Endothelial cell of umbilical vein (primary cell): ENCODE measurements around the gene SRA1. TPM values are rescaled to one million over a fixed set of nuclear protein-coding genes. Genes with fewer than 3 reads are reported as not detected.

Source experiments
- BruUV-seq: library from RNA; stranded (reverse); fragments of 400-500 nt; replicated peaks from 2 replicates; lab custom pipeline; 2021; lab: Mats Ljungman, UMichigan
- CTCF ChIA-PET: fragments of 300-600, 350-600 bp; sonication (Branson Sonifier 250); formaldehyde crosslinking; loops from one replicate; lab custom pipeline; 2021; ENCODE audit warnings: antibody characterized with exemption, inconsistent platforms; lab: Charles Lee
- POLR2A ChIA-PET: fragments of 300-600, 350-600 bp; sonication (Branson Sonifier 250); formaldehyde crosslinking; loops from one replicate; lab custom pipeline; 2021; ENCODE audit warnings: antibody characterized with exemption, inconsistent platforms; lab: Charles Lee
- DNase-seq: peaks from one replicate; pipeline ENCODE4 v3.0.0-alpha.2; 2011; ENCODE audit warnings: low read depth, low spot score
- FAIRE-seq: peaks from 2 replicates; lab custom pipeline; 2011; peaks lifted over from hg19 to GRCh38; lab: Jason Lieb, UNC
- H2AFZ ChIP-seq: 2 replicates; pipeline ENCODE4 v1.6.0; 2012; ENCODE audit warnings: low read depth, low read length, control low read depth, inconsistent platforms
- H3K27ac ChIP-seq: 2 replicates; pipeline ENCODE4 v1.5.1; 2011; ENCODE audit warnings: low read depth, mild to moderate bottlenecking, control low read depth, low read length, moderate library complexity; ENCODE audit not compliant: insufficient read depth
- H3K27me3 ChIP-seq, 2 experiments: 2 replicates each; pipeline versions ENCODE4 v1.6.0 to v1.6.1; 2011; ENCODE audit warnings: low read length in 2 of 2, mixed read lengths in 1 of 2; ENCODE audit not compliant: control insufficient read depth in 2 of 2, insufficient read depth in 2 of 2
- H3K36me3 ChIP-seq, 2 experiments: 2 replicates in 1 of 2; 3 replicates in 1 of 2; pipeline ENCODE4 v1.5.1; 2011; ENCODE audit warnings: low read length in 2 of 2, mild to moderate bottlenecking in 1 of 2, moderate library complexity in 1 of 2; ENCODE audit not compliant: control insufficient read depth in 2 of 2, insufficient read depth in 2 of 2; ENCODE audit errors: extremely low read depth in 1 of 2
- H3K4me1 ChIP-seq: 3 replicates; pipeline ENCODE4 v1.5.1; 2011; ENCODE audit warnings: mild to moderate bottlenecking, low read length; ENCODE audit not compliant: control insufficient read depth, insufficient read depth; ENCODE audit errors: extremely low read depth
- H3K4me2 ChIP-seq: 2 replicates; pipeline ENCODE4 v1.6.1; 2011; ENCODE audit warnings: low read length, control low read depth, mixed read lengths; ENCODE audit not compliant: insufficient read depth
- H3K4me3 ChIP-seq, 3 experiments: fragments of 200-600 bp in 1 of 3; sonication (generic), shearing (Covaris generic) in 1 of 3; replicated peaks in 1 of 3; 2 replicates each; pipeline ENCODE4 v1.5.1; 2011 to 2016; ENCODE audit warnings: control low read depth in 3 of 3, low read length in 3 of 3, mild to moderate bottlenecking in 2 of 3, inconsistent platforms in 1 of 3, low read depth in 1 of 3, moderate library complexity in 1 of 3; ENCODE audit not compliant: insufficient read depth in 1 of 3
- H3K79me2 ChIP-seq: 2 replicates; pipeline ENCODE4 v1.6.0; 2012; ENCODE audit warnings: low read length, inconsistent platforms; ENCODE audit not compliant: control insufficient read depth, insufficient read depth
- H3K9ac ChIP-seq: replicated peaks from 2 replicates; pipeline ENCODE3; 2011; ENCODE audit warnings: low read length, control low read depth; ENCODE audit not compliant: insufficient read depth; ENCODE audit errors: extremely low read depth
- H3K9me1 ChIP-seq: replicated peaks from 3 replicates; pipeline ENCODE4 v1.6.0; 2011; ENCODE audit warnings: mild to moderate bottlenecking, low read length; ENCODE audit not compliant: control insufficient read depth, insufficient read depth; ENCODE audit errors: extremely low read depth
- H3K9me3 ChIP-seq: replicated peaks from 2 replicates; pipeline ENCODE4 v1.5.1; 2012; ENCODE audit warnings: low read length, inconsistent platforms; ENCODE audit not compliant: control insufficient read depth, insufficient read depth
- H4K20me1 ChIP-seq: replicated peaks from 2 replicates; pipeline ENCODE3; 2011; ENCODE audit warnings: mild to moderate bottlenecking, low read length; ENCODE audit not compliant: control insufficient read depth, insufficient read depth; ENCODE audit errors: extremely low read depth
- EZH2 ChIP-seq: IDR thresholded peaks from 2 replicates; pipeline ENCODE4 v1.6.1; 2012; ENCODE audit warnings: borderline replicate concordance, low read depth, mild to moderate bottlenecking, moderate library complexity, low read length, inconsistent platforms; ENCODE audit not compliant: severe bottlenecking
- FOS ChIP-seq: IDR thresholded peaks from 2 replicates; pipeline ENCODE4 v1.6.1; 2011; ENCODE audit warnings: mild to moderate bottlenecking, low read length, moderate library complexity, borderline replicate concordance; ENCODE audit not compliant: insufficient read depth
- GATA2 ChIP-seq: IDR thresholded peaks from 2 replicates; pipeline ENCODE4 v1.7.0; 2011; ENCODE audit warnings: low read depth, mild to moderate bottlenecking, moderate library complexity, mixed read lengths, low read length; ENCODE audit not compliant: insufficient read length, insufficient read depth
- JUN ChIP-seq: IDR thresholded peaks from 2 replicates; pipeline ENCODE4 v1.6.1; 2011; ENCODE audit warnings: borderline replicate concordance, low read depth; ENCODE audit not compliant: insufficient read length, insufficient read depth
- MYC ChIP-seq: IDR thresholded peaks from one replicate; pipeline ENCODE4 v1.6.1; 2011; ENCODE audit warnings: mild to moderate bottlenecking, low read depth, low read length
- POLR2A ChIP-seq: IDR thresholded peaks from 2 replicates; pipeline ENCODE4 v1.6.1; 2012; ENCODE audit warnings: low read depth, mild to moderate bottlenecking, control low read depth, low read length
- POLR2AphosphoS5 ChIP-seq: IDR thresholded peaks from 2 replicates; pipeline ENCODE4 v1.6.1; 2012; ENCODE audit warnings: low read depth, mild to moderate bottlenecking, control low read depth, low read length, moderate library complexity; ENCODE audit not compliant: insufficient read depth
- dilution Hi-C: fragments of 300-500 bp; cut with MboI; formaldehyde crosslinking; loops from one replicate; pipeline ENCODE4 v1.15.0; 2019; ENCODE audit warnings: low sequenced_read_pairs; ENCODE audit not compliant: extremely low pct_ligation_motif_present
- intact Hi-C: fragments of 100-400 bp; cut with micrococcal nuclease; formaldehyde crosslinking; loops from one replicate; pipeline ENCODE4 v1.10.0; 2022
- polyA plus RNA-seq, 4 experiments: library from polyadenylated mRNA; depleted of rRNA in 3 of 4; stranded (reverse) in 3 of 4; unstranded in 1 of 4; fragments of >200 nt; gene quantifications; 2 replicates each; pipeline versions ENCODE4 v1.2.1 to v1.2.3, GENCODE V29; 2011 to 2012; ENCODE audit warnings: missing spikeins in 1 of 4
- total RNA-seq: library from RNA; stranded (reverse); gene quantifications from 2 replicates; pipeline ENCODE4 v1.2.3, GENCODE V29; 2021
- TF ChIP-seq, protein P1 (sequence below), 2 donors: IDR thresholded peaks; 1 replicate in 1 of 2; 2 replicates in 1 of 2; pipeline ENCODE4 v1.5.1; 2011; ENCODE audit warnings: low read length in 2 of 2, mild to moderate bottlenecking in 2 of 2, moderate library complexity in 2 of 2, control low read depth in 1 of 2, inconsistent platforms in 1 of 2, low read depth in 1 of 2; ENCODE audit not compliant: insufficient read depth in 1 of 2; ENCODE audit errors: extremely low read depth in 1 of 2
- TF ChIP-seq, protein P2 (sequence below): IDR thresholded peaks from 2 replicates; pipeline ENCODE4 v1.6.1; 2011; ENCODE audit not compliant: insufficient read depth, insufficient read length

Gene SRA1
- total and polyA plus RNA-seq, 2 donors (not counting 3 experiments of a cell fraction or from before 2014, with no cell fraction given) = 17.6 to 19.7 TPM

DNA sequence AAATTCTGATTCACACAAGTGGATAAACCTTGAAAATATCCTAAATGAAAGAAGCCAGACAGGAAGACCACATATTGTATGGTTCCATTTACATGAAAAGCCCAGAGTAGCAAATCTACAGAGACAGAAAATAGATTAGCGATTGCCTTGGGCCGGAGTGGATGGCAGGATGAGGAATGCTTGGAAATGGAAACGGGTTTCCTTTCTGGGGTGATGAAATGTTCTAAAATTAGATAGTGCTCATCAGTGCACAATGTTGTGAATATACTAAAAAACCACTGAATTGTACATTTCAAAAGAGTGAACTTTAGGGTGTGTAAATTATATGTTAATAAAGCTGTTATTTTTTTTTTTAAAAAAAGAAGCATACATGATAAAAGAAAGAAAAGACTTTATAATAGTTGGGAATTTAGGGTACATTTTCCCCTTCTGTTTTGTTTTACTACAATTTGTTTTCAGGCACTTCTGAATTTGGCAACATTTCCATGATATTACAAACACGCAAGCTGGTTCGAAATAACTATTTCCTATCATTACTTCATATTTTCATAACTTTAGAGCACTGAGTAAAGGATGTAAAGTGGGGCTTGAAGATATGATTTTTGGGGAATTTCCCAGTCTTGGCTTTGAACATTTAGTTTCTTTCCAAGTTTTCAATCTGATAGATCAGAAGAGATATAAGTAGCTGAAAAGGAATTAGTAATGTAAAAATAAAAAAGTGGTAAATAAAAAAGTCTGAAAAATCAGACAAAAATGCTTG lies 31.2 kb upstream of the SRA1 start:
- ChIA-PET CTCF (interaction anchor here (1.0 to 2.3 kb wide), 5 partner anchors 12 to 225 kb away, joined by 3 to 10 read pairs (median 5); partner anchors contain the start of gene CD14), POLR2A (interaction anchor here (0.7 kb wide), 1 partner anchor 44 kb away, joined by 3 read pairs; no protein-coding TSS in a partner anchor)
- intact Hi-C loops (loop anchor here (2.0 kb wide), 1 partner anchor 20 kb away; no protein-coding TSS in a partner anchor), dilution Hi-C loops (no loop called here)
- TF ChIP-seq GATA2 (no peak), JUN (no peak), MYC (no peak), FOS (no peak), EZH2 (no peak), POLR2AphosphoS5 (no peak), POLR2A (no peak)
- TF ChIP-seq, protein P1, sequence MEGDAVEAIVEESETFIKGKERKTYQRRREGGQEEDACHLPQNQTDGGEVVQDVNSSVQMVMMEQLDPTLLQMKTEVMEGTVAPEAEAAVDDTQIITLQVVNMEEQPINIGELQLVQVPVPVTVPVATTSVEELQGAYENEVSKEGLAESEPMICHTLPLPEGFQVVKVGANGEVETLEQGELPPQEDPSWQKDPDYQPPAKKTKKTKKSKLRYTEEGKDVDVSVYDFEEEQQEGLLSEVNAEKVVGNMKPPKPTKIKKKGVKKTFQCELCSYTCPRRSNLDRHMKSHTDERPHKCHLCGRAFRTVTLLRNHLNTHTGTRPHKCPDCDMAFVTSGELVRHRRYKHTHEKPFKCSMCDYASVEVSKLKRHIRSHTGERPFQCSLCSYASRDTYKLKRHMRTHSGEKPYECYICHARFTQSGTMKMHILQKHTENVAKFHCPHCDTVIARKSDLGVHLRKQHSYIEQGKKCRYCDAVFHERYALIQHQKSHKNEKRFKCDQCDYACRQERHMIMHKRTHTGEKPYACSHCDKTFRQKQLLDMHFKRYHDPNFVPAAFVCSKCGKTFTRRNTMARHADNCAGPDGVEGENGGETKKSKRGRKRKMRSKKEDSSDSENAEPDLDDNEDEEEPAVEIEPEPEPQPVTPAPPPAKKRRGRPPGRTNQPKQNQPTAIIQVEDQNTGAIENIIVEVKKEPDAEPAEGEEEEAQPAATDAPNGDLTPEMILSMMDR (IDR thresholded peaks at IDR 0.05; ENCODE audit: extremely low read depth in 1 of 2, insufficient read depth in 1 of 2, low read depth in 1 of 2, low read length in 2 of 2) = no peak
- TF ChIP-seq, protein P2, sequence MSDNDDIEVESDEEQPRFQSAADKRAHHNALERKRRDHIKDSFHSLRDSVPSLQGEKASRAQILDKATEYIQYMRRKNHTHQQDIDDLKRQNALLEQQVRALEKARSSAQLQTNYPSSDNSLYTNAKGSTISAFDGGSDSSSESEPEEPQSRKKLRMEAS = no peak
- Histone ChIP-seq H3K9me3 (no peaks in the 10 kb centered on the region), H3K9ac (peak overlapping the region; percentile 23), H2AFZ (peak overlapping the region; percentile 79), H3K4me1 (peaks cover 23% of the 10 kb centered on the region), H3K4me3 (no peak overlapping the region), H4K20me1 (no peaks in the 10 kb centered on the region), H3K4me2 (peak overlapping the region; percentile 58), H3K27me3 (no peaks in the 10 kb centered on the region), H3K27ac (peak overlapping the region; percentile 22), H3K36me3 (no peaks in the 10 kb centered on the region), H3K9me1 (no peaks in the 10 kb centered on the region), H3K79me2 (no peaks in the 10 kb centered on the region)
- FAIRE-seq (no peak), DNase-seq (peak; percentile 61)
- no TSS peak for BruUV-seq
